Measurements from ENCODE around the gene CCL22. TPM values are rescaled to one million over a fixed set of nuclear protein-coding genes. Genes with fewer than 3 reads are reported as not detected.
A peak's percentile ranks its signal among the peaks of the same experiment; 100 is the strongest.

The CCL22 gene
- total RNA-seq, 1 donor from 2014 or later: not detected

- H3K27me3 ChIP-seq: no peaks in the 10 kb centered on the region
- H3K27ac ChIP-seq: no peak overlapping the region
- no peaks in the 10 kb centered on the region for H4K20me1 ChIP-seq (ENCODE audit: low read depth)
- Mint-ChIP-seq H3K4me3 (no peak overlapping the region), H3K4me1 (peaks cover 20% of the 10 kb centered on the region), H3K36me3 (peaks cover 6% of the 10 kb centered on the region), H3K27me3 (ENCODE audit: insufficient read depth, low read depth) (peaks cover under 1% of the 10 kb centered on the region), H3K9me3 (no peaks in the 10 kb centered on the region), H3K27ac (peak overlapping the region; percentile 79)
- no peak overlapping the region for H3K4me3 ChIP-seq
- H3K79me2 ChIP-seq (ENCODE audit: low read depth): no peaks in the 10 kb centered on the region
- no peak for DNase-seq (ENCODE audit: low spot score)
- no peak overlapping the region for H3K9ac ChIP-seq
- H3K4me1 ChIP-seq: peaks cover 4% of the 10 kb centered on the region
- no peaks in the 10 kb centered on the region for H3K9me3 ChIP-seq (ENCODE audit: low read depth)
- H3K36me3 ChIP-seq: no peaks in the 10 kb centered on the region
- H2AFZ ChIP-seq (replicated peaks): no peak overlapping the region
- peaks cover 4% of the 10 kb centered on the region for H3F3A ChIP-seq (ENCODE audit: low read depth)
- TF ChIP-seq EZH2 (IDR thresholded peaks at IDR 0.05) (no peak), EZH2phosphoT487 (IDR thresholded peaks at IDR 0.05) (no peak), CTCF (IDR thresholded peaks at IDR 0.05) (no peak)
- no peak overlapping the region for H3K4me2 ChIP-seq
These were observed 24.1 kb downstream of the CCL22 start for GRCh38 chr16:57382535-57383275.

GRCh38 chr16:57383276-57384247 lies 25.0 kb downstream of the CCL22 start:
- Mint-ChIP-seq H3K27me3 (ENCODE audit: insufficient read depth, low read depth) (peaks cover 1% of the 10 kb centered on the region), H3K4me3 (no peak overlapping the region), H3K4me1 (peaks cover 16% of the 10 kb centered on the region), H3K9me3 (no peaks in the 10 kb centered on the region), H3K36me3 (peaks cover 6% of the 10 kb centered on the region), H3K27ac (peak overlapping the region; percentile 79)
- no peaks in the 10 kb centered on the region for H3K27me3 ChIP-seq
- TF ChIP-seq EZH2phosphoT487 (IDR thresholded peaks at IDR 0.05) (no peak), EZH2 (IDR thresholded peaks at IDR 0.05) (no peak), CTCF (IDR thresholded peaks at IDR 0.05) (no peak)
- no peak overlapping the region for H3K9ac ChIP-seq
- H3K4me3 ChIP-seq: no peak overlapping the region
- H3K36me3 ChIP-seq: no peaks in the 10 kb centered on the region
- H4K20me1 ChIP-seq (ENCODE audit: low read depth): no peaks in the 10 kb centered on the region
- peak overlapping the region; percentile 42 for H2AFZ ChIP-seq (replicated peaks)
- no peak overlapping the region for H3K4me2 ChIP-seq
- H3F3A ChIP-seq (ENCODE audit: low read depth): peaks cover 5% of the 10 kb centered on the region
- H3K79me2 ChIP-seq (ENCODE audit: low read depth): no peaks in the 10 kb centered on the region
- no peak for DNase-seq (ENCODE audit: low spot score)
- peaks cover 4% of the 10 kb centered on the region for H3K4me1 ChIP-seq
- H3K9me3 ChIP-seq (ENCODE audit: low read depth): no peaks in the 10 kb centered on the region
- H3K27ac ChIP-seq: no peak overlapping the region

GRCh38 chr16:57384248-57385070 lies 25.9 kb downstream of the CCL22 start:
- Mint-ChIP-seq H3K4me1 (peaks cover 14% of the 10 kb centered on the region), H3K4me3 (no peak overlapping the region), H3K27ac (no peak overlapping the region), H3K27me3 (ENCODE audit: insufficient read depth, low read depth) (peaks cover 8% of the 10 kb centered on the region), H3K9me3 (no peaks in the 10 kb centered on the region), H3K36me3 (peaks cover 6% of the 10 kb centered on the region)
- H3K27ac ChIP-seq: no peak overlapping the region
- no peak overlapping the region for H3K4me2 ChIP-seq
- H2AFZ ChIP-seq (replicated peaks): no peak overlapping the region
- no peak for DNase-seq (ENCODE audit: low spot score)
- no peaks in the 10 kb centered on the region for H3K27me3 ChIP-seq
- H3K36me3 ChIP-seq: no peaks in the 10 kb centered on the region
- no peaks in the 10 kb centered on the region for H3K9me3 ChIP-seq (ENCODE audit: low read depth)
- TF ChIP-seq EZH2 (IDR thresholded peaks at IDR 0.05): no peak
- no peak for TF ChIP-seq CTCF (IDR thresholded peaks at IDR 0.05)
- TF ChIP-seq EZH2phosphoT487 (IDR thresholded peaks at IDR 0.05): no peak
- H3K79me2 ChIP-seq (ENCODE audit: low read depth): no peaks in the 10 kb centered on the region
- no peak overlapping the region for H3K9ac ChIP-seq
- H3K4me1 ChIP-seq: peaks cover 4% of the 10 kb centered on the region
- peaks cover 12% of the 10 kb centered on the region for H3F3A ChIP-seq (ENCODE audit: low read depth)
- H3K4me3 ChIP-seq: no peak overlapping the region
- H4K20me1 ChIP-seq (ENCODE audit: low read depth): no peaks in the 10 kb centered on the region

Measured in neural progenitor cell (in vitro differentiated cells).